HG03175 (cell line): ENCODE results near the gene SLC35D1.
"Not testable (repeated sequence)": the region's sequence is repeated elsewhere in the genome, so short reads cannot be mapped to it uniquely, and the experiment has no call there.

Source experiments
- ATAC-seq: cut with Tn5 transposase; IDR thresholded peaks from one replicate; pipeline ENCODE4 v1.9.1; 2021; ENCODE audit warnings: mild to moderate bottlenecking, moderate library complexity; ENCODE audit not compliant: unreplicated experiment

Gene SLC35D1

DNA sequence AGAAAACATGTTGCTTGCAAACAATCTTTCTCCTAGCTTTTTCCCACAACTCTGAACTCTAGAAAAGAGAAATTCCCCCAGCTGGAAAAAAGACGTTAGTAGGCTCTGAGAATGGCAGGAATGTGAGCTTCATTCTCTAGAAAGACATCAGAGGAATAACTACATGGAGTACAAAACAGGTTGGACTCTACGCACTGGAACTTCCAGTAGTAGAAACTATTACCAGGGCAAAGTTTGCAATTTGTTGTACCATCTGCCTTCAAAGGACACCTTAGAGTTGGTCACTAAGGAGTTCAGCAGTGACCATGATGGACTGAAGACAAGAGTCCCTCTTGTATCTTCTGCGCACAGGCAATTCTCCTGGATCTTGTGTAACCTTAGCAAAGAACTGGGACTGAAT is 60.9 kb downstream of the SLC35D1 start:
- ATAC-seq: no peak

- no peak for ATAC-seq
Measured at GRCh38 chr1:66985835-66986234, 68.1 kb downstream of the SLC35D1 start.

DNA sequence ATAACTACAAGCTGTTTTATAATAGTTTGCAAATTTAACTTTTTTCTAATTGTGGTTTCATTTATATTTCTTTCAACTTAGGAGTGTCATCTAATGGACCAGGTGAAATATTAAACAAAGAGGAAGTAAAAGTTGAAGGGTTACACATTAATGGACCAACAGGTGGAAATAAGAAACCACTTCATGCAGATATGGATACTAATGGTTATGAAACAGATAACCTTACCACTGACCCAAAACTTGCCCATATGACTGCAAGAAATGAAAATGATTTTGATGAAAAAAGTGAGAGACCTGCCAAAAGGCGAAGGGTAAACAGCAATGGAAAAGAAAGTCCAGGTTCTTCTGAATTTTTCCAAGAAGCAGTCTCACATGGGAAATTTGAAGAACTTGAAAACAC is 69.5 kb downstream of the SLC35D1 start:
- peak; percentile 86 for ATAC-seq

GRCh38 chr1:66982561-66983260 is 71.2 kb downstream of the SLC35D1 start:
- ATAC-seq: peak; percentile 64

GRCh38 chr1:66981679-66982078 is 72.3 kb downstream of the SLC35D1 start:
- ATAC-seq: no peak

GRCh38 chr1:66980745-66981367 is 73.1 kb downstream of the SLC35D1 start:
- no peak for ATAC-seq

DNA sequence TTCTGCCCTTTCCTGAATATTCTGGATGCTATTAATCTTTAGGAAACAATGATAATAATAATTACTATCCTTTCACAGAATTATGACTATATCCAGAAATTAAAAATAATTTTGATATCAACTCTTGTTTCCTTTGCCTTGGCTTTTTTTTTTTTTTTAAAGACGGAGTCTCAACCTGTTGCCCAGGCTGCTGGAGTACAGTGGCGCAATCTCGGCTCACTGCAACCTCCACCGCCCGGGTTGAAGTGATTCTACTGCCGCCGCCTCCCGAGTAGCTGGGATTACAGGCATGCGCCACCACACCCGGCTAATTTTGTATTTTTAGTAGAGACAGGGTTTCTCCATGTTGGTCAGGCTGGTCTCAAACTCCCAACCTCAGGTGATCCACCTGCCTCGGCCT is 74.3 kb downstream of the SLC35D1 start:
- ATAC-seq: not testable (repeated sequence)

DNA sequence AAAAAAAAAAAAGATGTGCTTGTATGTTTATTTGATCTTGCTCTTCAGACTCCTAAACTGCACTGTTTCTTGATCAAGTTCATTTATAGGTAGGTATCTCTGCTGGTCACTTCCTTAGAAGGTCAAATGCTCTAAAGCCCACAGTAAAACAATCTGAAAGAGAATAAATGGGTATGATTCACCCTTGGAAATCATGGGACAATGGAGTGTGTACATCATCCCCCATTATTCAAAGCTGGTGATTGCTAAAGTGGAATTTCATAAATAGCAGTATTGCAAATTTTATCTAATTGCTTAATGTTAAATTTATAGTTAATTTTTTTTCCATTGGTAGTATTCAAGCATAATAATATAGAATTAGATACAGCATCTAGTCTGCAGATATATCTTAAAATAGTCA is 75.7 kb downstream of the SLC35D1 start:
- no peak for ATAC-seq

DNA sequence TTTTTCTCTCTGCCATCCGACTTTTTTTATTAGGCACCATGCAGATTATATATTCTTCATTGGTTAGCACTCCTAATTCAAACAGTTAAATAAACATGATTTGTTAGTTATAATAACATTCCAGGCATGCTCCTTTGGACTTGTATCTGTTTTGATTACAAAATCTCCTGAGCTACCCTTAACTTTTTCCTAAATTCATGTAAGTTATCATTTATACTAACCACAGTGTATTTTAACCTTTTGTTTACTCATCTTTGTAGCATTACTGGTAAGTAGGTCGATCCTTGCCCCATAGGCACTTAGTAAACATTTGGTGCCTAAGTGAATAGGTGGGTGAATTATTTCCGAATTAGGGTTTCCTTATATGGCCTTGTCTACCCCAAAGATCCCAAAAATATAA is 85.4 kb downstream of the SLC35D1 start:
- ATAC-seq: no peak

DNA sequence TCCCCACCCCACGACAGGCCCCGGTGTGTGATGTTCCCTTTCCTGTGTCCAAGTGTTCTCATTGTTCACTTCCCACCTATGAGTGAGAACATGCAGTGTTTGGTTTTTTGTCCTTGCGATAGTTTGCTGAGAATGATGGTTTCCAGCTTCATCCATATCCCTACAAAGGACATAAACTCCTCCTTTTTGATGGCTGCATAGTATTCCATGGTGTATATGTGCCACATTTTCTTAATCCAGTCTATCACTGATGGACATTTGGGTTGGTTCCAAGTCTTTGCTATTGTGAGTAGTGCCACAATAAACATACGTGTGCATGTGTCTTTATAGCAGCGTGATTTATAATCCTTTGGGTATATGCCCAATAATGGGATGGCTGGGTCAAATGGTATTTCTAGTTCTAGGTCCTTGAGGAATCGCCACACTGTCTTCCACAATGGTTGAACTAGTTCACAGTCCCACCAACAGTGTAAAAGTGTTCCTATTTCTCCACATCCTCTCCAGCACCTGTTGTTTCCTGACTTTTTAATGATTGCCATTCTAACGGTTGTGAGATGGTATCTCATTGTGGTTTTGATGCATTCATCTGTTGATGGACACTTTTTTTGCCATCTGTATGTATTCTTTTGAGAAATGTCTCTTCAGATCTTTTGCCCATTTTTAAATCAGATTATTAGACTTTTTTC is 87.6 kb downstream of the SLC35D1 start:
- not testable (repeated sequence) for ATAC-seq

DNA sequence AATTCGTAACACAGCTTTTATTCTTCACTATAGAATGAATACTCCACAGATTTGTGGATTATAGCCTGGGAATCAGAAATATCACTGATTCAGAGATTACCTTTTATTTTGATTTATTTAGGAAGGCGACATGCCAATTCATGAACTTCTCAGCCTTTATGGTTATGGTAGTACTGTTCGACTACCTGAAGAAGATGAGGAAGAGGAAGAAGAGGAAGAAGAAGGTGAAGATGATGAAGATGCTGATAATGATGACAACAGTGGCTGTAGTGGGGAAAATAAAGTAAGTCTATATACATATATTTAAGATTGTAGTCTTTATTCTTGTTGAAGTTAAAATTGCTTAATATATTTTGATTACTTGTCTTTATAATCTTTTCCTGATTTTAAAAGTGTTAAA is 96.0 kb downstream of the SLC35D1 start:
- ATAC-seq: no peak

DNA sequence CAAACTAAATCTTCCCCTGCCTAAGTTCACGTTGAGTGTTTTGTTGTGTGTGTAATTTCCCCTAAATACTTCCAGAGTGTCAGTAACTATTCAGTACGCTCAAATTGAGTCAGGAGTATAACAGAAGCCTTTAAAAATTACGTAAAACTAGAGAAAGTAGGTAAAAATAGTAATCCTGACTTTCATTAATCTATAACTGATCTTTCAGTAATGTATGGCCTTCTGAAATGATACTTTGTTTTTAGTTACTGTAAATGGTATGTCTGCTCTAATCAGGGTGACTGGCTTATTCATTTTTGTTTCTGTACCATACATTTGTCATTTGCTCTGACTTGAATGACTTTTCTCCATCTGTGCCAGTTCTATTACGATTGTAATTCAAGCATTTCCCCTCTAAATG is 99.7 kb downstream of the SLC35D1 start:
- peak; percentile 75 for ATAC-seq

DNA sequence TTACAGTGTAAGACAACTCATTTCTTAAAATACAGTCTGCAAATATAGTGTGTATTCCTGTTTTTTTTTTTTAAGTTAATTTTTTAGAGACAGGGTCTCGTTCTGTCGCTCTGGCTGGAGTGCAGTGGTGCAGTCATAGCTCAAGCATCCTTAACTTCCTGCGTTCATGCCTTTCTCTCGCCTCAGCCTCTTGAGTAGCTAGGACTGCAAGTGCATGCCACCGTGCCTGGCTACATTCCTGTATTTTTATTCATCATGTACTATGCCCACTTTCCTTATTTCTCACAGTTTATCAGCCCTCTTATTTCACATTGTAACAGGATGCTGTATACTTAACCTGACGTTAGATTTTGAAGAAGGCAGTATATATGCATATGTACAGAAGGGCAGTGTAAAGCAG is 102.4 kb downstream of the SLC35D1 start:
- ATAC-seq: no peak
